Fibroblast of skin of right quadriceps (primary cell): ENCODE results near the gene CST1.
"Not testable (repeated sequence)": the region's sequence is repeated elsewhere in the genome, so short reads cannot be mapped to it uniquely, and the experiment has no call there.

ENCODE experiments used
- DNase-seq: peaks from one replicate; pipeline ENCODE4 v3.0.0-alpha.2; 2013

CST1 gene, protein sequence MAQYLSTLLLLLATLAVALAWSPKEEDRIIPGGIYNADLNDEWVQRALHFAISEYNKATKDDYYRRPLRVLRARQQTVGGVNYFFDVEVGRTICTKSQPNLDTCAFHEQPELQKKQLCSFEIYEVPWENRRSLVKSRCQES

DNA sequence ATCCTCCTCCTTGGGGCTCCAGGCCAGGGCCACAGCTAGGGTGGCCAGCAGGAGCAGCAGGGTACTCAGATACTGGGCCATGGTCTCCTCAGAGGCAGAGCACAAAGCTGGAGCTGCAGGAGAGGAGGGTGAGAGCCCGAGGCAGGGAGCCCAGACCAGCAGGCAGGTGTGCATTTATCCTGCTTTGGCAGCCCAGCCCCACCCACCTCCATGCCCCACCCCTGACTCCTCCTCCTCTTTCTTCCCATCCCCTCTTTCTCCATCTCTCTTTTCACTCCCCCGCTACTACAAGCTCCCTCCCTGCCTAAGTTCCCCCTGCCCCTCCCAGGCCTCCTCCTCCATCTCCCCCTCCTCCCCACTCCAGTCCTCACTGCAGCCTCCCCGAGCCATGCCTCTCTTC is at the start of gene CST1:
Gene CST1, minus strand, starts transcription at position 150 of the 400 bp plus-strand sequence. Its CDS starts 69 bp downstream, at position 81.
- DNase-seq, result not testable (repeated sequence)

DNA sequence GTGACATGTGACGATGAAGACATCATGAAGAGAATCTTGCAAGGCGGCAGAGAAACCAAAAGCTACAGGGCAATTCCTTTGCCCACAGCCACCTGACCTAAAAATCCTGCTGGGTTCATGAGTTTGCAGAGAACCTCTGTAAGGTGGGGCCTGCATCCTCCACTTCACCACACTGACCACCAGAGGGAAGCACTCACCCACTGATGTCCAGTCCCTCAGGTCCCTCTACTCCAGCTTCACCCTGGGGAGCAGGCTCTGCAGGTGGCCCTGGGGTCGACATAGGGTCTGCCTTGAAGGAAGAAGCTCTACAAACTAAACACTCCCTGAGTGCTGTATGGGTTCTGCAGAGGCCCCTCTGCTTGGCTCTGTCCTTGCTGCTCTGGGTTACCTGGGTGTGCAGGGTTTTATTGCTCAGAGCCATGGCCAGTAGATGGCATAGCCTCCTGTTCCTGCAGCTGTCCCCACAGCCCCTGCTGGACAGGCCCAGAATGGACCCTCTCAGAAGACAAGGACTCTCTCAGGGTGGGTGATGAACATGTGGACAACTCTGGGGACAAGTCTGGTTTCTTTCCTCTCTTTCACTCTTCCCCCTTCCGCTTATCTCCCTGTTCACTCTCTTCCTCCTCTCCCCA is 48.6 kb upstream of the CST1 start:
- DNase-seq, result not testable (repeated sequence)

DNA sequence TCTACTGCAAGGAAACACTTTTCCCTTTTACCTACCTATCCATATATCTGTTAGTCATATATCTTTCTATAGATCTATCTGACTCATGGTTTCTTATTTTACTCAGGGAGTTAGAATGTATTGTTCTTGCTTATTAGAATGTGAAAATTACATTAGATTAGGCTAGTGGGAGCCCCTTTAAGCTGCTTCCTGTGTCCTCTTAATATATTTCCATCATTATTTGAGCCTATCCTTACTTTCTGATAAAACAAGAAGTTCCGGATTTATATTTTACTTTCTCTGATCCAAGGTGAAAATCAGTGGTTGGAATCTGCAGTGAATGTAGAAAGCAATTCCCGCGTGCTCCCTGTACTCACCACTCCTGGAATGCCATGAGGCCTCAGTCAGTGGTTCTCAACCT is 44.8 kb upstream of the CST1 start:
- DNase-seq, result no peak

DNA sequence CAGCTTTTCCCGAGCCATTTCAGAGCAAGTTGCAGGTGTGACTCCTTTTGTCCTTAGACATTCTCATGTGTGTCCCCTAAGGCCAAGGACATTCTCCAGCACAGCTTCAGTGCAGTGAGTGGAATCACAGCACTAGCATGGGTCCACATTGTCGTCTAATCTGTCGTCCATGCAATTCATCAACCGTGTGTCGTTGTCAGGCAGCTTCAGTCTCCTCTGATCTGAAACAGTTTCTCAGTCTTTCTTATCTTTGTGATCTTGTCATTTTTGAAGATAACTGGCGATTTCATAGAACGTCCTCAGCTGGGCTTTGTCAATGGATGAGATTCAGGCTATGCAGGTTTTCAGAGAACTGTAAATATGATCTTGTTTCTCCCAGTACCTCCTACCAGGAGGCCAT is 44.1 kb upstream of the CST1 start:
- no peak for DNase-seq

DNA sequence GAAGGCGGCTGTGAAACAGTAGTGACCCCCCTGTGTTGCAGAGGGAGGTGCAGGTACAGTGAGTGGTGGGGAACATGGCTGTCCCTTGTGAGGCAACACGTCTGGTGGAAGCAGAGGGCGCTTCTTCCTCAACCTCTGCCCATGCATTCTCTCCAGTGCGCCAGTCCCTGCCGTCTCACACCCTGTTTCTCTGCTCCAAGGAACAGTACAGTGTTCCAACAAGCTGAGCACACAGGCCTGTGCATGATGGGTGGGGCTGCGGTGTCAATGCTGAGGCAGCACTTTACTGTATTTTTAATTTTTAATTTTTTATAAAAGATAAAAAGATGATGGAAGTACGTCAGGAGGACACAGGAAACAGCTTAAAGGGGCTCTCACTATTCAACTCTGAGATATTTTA is 43.3 kb upstream of the CST1 start:
- no peak for DNase-seq

DNA sequence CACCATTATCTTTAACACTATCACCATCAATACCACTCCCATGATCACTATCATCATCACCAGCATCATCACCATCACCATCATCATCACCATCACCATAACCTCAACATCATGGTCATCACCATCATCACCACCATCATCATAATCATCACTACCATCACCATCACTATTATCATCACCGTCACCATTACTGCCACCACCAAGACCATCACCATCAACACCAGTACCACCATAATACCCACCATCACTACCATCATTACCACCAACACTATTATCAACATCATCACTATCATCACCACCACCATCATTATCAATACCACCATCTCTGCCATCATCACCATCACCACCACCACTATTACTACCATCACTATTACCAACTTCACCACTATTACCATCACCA is 32.7 kb upstream of the CST1 start:
- DNase-seq, result no peak

DNA sequence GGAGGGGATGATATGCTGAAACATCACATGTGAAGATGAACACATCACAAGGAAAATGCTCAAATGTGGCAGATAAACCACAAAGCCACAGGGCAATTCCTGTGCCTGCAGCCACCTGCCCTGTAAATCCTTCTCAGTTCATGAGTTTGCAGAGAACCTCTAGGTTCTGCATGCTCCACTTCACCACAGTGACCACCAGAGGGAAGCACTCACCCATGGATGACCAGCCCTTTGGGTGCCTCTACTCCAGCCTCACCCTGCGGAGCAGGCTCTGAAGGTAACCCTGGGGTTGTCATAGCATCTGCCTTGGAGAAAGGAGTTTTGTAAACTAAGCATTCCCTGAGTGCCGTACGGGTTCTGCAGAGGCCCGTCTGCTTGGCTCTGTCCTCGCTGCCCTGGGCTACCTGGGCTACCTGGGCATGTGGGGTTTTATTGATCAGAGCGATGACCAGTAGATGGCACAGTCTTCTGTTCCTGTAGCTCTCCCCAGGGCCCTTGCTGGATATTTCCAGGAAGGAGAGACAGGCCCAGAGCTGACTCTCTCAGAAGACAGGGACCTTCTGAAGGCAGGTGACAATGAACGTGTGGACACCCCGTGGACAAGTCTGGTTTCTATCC is 31.7 kb upstream of the CST1 start:
- no peak for DNase-seq

DNA sequence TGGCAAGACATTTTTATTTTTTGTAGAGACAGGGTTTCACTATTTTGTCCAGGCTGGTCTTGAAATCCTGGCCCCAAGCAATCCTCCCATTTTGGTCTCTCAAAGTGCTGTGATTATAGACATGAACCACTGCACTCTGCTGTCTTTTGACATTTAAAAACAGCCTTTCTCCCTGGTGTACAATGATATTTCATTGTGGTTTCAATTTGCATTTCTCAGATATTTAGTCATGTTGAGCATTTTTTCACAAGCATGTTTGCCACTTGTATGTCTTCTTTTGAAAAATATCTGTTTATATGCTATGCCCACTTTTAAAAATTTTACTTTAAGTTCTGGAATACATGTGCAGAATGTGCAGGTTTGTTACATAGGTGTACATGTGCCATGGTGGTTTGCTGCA is 27.9 kb upstream of the CST1 start:
- not testable (repeated sequence) for DNase-seq

DNA sequence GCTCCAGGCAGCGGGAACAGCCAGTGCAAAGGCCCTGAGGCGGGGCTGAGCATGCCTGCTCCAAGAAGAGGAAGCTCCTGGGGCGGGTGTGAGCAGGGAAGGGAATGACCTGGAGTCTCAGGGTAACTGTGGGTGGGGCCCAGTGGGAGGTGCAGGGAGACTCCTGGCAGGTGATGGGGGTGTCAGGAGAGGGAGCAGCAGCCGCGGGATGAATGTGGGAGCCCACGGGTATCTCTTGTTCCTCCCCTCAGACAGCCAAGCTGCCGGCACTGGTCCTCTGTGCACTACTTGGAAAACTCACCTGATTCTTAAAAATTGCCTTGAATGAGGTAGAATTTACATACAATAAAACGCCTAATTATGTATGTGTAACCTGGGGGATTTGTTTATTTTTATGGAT is 26.6 kb upstream of the CST1 start:
- not testable (repeated sequence) for DNase-seq

DNA sequence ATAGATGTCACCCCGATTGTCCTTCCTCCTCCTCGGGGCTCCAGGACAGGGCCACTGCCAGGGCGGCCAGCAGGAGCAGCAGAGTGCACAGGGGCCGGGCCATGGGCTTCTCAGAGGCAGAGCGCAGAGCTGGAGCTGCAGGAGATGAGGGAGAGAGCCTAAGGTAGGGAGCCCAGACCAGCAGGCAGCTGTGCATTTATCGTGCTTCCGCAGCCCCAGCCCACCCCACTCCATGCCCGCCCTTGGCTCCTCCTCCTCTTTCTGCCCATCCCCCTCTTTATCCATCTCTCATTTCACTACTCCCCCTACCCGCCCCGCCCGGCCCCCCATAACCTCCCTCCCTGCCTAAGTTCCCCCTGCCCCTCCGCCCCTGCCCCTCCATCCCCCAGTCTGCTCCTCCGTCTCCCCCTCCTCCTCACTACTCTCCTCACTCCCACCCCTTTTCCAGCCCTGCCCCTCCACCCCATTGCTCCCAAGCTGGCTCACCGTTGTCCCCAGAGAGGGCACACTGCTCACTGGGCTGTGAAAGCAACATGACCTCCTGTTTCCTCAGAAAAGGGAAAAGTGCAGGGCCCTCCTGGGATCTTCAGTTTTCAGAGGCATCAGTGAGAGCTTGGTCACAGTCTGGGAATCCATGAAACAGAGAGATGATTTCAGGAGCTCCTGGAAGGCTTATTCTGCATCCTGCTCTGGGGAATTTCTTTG is 25.5 kb upstream of the CST1 start:
- DNase-seq, result no peak

DNA sequence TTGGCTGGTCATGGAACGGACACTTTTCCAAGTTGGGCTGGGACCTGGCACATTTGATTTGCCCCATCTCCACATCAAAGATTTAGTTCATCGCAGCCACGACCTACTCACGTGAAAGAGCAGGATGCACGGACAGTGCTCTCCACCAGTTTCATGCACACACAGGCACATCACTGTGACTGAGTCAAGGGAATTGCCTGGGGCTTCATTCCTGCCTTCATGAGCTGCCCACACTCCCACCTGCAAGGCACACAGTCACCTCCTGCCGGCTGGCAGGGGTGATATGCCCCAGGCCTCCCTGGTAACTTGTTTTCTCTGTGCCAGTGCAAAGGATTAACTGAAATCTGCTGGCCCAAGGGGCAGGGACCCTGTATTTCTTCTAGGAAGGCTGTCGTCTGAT is 23.3 kb upstream of the CST1 start:
- no peak for DNase-seq

DNA sequence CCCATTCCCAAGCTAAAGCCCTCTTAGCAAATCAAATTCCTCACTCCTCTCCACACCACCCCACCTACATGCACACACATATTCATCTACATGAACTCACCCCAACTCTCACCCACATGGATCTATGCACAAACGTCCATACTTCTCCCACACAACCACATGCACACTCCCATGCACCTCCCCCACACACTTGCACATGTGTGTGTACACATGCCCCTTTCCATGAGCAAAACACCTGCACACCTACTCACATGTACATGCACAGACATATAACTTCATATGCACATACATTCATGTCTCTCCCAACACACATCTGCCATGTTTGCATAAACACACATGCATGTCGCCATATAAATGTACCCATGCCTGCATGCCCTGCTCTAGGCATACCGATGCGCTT is 22.8 kb upstream of the CST1 start:
- no peak for DNase-seq

DNA sequence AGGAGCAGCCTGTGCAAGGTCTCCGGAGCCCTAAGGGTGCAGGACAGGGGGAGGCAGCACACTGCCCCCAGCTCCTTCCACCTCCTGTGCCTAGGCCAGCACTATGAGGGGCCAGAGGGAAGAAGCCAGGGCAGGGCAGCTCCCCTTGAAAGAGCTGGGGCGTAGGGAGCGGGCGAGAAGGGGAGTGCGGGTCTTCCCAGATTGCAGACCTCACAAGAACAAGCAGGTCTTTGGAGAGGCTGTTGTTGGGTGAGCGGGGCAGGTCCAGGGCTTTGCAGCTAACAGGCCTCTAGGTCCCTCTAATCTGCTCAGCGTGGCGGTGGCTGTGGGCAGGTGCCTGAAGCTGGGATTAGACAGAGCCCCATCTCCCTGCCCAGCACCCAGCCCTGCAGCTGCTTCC is 22.4 kb upstream of the CST1 start:
- DNase-seq, result no peak

DNA sequence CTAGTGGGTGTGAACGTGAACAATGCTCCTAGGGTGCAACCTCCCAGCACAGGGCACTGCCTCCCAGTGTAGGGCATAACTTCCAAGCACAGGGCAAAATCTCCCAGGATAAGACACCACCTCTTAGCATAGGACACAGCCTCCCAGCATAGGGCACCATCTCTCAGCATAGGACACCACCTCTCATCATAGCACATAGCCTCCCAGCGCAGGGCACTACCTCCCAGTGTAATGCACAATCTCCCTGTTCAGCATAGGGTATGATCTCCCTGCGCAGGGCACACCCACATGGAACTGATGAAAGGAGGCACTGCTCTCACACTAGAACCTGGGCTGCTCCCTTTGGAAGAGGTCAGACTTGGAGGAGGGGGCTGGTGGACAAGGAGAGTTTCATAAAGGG is 21.3 kb upstream of the CST1 start:
- DNase-seq, result no peak

DNA sequence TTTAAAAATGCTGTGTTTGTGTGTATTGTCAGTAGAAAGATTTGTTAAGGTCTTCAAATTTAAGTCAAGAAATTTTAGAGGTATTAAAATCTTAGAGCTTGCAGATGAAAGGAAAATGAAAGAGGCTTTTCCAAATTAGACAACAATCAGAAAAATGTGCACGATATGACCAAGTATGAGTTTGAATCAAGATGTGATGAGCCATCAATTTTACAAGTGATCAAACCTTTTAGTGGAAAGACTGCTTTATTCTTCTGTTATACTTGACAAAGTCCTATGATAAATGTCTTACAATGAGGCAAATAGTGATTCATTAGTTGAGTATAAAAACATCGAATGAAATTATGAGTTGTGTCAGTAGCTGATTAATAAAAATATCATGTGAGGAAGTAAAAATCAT is 19.6 kb upstream of the CST1 start:
- no peak for DNase-seq

DNA sequence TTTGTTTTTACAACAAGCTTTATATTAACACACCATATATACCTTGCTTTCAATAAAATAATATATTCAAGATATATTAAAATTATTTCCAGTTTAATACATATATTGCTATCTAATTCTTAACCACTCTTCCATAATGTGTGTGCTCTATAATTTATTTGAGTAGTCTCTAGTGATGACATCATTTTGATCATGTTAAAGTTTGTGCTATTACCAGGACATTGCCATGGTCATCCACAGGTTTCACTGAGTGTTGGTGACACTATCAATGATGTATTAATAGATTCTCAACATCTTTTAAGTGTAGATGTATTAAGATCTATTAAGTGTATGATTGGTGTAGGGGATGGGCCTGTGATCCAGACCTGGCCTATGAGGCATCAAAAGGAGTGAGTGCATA is 17.8 kb upstream of the CST1 start:
- DNase-seq, result not testable (repeated sequence)

DNA sequence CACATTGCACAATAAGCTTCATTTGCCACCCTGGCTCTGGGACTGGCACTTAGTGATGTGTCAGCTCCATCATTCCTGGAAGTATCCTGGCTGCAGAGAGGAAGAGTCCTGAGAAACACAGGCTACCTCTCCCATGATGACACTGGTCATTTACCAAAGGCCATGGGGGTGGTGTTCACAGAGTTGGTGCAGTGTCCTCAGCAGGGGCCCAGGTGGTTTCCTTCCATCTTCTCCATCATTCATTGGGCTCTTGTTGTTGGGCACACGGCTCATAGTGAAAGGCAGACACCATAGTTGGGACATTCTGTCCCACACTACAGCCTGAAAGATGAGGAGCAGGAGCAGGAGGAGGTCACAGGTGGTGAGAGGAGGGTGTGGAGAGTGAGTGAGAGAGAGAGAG is 15.8 kb upstream of the CST1 start:
- no peak for DNase-seq

DNA sequence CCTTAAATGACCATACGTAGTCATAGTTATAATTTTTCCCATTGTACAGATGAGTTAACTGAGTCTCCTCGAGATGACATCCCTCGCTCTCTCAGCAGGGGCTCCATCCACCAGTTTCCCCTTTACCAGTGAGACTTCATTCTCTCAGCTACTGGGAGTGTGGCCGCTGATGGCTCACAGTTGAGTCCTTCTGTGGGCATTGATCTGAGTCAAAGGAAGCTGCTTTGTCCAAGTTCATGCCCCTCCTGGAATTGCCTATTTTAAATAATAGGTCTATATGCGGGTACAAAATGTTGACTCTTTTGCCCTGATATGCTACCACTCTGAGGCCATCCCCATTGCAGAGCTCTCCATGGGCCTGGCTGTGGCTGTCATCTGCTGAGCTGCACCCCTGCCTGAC is 14.8 kb upstream of the CST1 start:
- DNase-seq, result no peak

DNA sequence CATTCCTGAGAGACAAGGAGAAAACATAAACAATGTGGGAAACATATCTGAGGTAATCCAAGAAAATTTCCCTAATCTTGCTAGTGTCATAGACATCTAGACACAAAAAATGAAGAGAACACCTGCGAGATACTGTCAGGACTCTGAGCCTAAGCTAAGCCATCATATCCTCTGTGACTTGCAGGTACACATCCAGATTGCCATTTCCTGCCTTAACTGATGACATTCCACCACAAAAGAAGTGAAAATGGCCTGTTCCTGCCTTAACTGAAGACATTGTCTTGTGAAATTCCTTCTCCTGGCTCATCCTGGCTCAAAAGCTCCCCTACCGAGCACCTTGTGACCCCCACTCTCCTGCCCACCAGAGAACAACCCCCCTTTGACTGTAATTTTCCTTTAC is 13.9 kb upstream of the CST1 start:
- DNase-seq, result not testable (repeated sequence)

DNA sequence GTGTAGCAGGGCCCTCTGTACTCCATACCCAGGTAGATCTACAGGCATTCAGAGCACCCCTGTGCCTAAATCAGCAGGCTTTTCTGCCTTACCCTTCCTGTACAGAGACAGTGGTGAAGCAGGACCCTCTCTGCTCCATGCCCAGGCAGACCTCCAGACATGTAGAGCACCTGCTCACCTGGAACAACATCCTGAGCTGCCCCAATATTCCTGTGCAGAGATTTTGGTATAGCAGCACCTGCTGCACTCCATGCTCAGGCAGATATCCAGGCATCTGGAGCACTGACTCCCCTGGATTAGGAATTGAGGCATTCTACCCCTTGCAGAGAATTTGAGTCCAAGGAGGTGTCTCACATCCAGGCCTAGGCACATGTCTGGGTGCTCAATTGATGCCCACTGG is 12.6 kb upstream of the CST1 start:
- no peak for DNase-seq

DNA sequence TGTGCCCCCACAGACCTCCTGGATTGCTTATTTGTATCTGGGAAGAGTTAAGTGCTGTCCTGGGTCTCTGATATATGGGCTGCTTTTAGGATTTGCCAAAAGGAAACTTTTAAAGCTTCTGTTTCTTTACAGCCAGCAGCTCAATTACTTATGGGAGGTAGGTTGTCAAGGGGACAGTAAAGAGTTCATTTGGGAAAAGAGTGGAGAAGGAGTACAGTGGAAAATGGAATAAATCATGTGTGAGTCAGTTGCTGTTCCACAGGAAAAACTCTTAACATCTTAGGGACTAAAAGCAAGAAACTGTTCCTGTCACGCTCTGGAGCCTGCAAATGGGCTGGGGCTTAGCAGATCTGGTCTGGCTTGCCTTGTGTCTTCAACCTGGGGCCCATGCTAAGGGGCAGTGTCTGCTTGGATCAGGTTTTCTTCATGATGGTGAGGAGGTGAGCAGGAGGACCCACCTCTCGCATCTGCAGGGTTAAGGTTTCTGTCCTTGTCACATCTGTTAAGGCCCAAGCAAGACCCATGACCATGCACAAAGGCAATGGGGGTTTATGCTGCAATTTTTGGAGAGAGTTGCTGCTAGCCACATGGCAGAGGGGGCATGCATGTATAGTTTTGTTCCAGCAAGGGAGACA is 8.7 kb upstream of the CST1 start:
- DNase-seq, result no peak

DNA sequence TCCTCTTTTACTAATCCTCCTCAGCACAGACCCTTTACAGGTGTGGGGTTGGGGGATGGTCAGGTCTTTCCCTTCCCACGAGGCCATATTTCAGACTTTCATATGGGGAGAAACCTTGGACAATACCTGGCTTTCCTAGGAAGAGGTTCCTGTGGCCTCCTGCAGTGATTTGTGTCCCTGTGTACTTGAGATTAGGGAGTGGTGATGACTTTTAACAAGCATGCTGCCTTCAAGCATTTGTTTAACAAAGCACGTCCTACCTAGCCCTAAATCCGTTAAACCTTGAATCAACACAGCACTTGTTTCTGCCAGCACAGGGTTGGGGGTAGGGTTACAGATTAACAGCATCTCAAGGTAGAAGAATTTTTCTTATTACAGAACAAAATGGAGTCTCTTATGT is 6.1 kb upstream of the CST1 start:
- DNase-seq, result not testable (repeated sequence)

DNA sequence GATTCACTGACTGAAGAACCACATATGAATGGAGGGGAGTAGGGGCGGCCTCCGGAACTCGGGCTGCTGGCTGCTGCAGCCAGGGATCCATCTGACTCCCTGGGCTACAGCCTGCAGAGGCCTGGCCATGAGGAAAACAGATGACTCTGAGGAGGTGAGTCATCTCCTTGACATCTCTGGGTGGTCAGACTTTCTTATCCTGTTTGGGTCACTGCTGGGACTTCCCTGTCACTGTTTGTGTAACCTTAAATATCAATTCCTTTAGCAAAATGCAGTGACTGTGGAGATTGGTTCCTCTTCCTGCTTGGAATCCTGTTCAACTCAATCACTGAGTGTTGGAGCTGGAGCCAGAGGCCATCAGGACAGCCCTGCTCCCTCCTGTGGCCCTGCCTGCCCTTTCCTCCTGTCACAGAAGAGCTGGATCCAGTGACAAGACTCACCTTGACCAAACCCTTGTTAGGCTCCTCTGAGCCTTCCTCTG is 4.4 kb upstream of the CST1 start:
- peak; percentile 37 for DNase-seq

DNA sequence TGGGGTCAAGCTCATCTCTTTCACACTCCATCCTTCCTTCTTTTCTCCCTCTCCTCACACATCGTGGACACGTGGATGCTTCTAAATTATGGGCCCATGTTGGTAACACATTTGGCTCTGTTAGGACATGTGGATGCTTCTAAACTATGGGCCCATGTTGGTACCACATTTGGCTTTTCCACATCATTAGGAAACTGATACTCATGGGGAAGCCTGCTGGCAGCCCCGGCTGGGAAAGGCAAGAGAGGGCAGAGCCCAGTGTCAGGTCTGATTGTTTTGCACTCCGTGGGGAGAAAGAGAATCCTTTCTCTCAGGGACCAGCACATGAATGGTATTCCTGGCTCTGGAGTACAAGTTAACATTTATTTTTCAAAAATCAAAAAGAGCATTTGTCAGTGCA is 4.0 kb upstream of the CST1 start:
- no peak for DNase-seq
